ENCODE results near the gene NSDHL.

Gene NSDHL

DNA sequence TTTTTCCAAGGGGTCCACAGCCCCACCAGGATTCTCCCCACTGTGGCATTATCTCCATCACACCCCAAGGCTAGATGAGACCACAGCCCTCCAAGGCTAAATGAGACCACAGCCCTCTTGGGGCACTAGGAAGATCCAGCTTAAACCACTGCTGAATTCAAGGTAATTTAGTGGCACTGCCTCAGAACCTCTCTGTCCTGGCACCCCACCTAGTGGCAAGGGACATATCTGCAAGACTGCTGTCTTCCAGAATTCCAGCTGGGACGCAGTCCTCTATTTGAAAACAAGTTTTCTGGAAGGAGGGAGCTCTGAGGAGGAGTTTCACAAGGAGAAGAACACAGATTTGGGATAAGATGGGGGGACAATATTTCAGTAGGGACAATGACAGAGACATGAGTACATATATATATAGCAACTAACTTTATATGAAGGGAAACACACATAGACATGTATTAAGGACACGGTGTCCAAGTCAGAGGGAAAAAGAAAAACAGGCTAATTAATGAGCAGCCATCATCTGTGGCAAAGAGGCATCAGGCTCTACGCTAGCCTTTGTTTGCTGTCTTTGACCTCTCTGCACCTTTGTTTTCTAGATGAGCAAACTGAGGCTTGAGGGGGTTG is 9.6 kb upstream of the NSDHL start:
- TF ChIP-seq, protein P1, sequence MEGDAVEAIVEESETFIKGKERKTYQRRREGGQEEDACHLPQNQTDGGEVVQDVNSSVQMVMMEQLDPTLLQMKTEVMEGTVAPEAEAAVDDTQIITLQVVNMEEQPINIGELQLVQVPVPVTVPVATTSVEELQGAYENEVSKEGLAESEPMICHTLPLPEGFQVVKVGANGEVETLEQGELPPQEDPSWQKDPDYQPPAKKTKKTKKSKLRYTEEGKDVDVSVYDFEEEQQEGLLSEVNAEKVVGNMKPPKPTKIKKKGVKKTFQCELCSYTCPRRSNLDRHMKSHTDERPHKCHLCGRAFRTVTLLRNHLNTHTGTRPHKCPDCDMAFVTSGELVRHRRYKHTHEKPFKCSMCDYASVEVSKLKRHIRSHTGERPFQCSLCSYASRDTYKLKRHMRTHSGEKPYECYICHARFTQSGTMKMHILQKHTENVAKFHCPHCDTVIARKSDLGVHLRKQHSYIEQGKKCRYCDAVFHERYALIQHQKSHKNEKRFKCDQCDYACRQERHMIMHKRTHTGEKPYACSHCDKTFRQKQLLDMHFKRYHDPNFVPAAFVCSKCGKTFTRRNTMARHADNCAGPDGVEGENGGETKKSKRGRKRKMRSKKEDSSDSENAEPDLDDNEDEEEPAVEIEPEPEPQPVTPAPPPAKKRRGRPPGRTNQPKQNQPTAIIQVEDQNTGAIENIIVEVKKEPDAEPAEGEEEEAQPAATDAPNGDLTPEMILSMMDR (IDR thresholded peaks at IDR 0.05; ENCODE audit: insufficient read depth, low read length, poor library complexity, severe bottlenecking): peak; percentile 75
- DNase-seq (ENCODE audit: extremely low read depth, insufficient read length): no peak
- no peaks in the 10 kb centered on the region for H3K27me3 ChIP-seq (replicated peaks; ENCODE audit: control insufficient read depth, insufficient read depth, low read length)

DNA sequence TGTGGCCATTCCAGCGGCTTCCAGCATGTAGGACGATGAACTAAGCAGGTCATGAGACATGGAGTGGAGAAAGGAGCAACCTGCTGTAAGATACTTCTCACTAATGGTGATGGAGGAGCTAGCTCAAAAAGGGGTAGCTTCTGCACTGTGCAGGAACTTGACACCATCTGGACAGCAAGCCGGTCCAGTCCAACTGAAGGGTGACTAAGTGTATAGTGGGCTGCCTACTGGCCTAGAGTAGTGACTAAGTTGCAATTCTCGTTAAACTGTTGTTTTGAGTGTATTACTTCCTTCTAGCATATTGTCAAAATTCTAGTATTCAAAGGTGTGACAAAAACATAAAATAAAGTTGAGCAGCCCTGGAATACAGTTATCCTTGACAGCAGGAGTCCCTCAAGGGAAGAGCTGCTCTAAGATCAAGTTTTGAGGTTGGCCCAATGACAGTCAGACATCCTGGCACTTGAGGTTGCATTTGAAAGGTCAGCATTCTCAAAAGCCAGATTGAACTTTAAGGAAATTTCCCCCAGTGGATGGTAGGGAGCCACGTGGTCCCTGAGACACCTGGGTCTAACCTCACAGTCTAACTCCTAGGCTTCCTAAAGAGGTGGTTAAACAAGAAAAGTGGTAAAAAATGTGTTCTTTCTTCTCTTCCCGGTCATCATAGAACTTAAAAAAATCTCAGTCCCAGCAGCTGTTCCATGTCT is 8.3 kb upstream of the NSDHL start:
- Histone ChIP-seq H3K4me3 (replicated peaks; ENCODE audit: low read depth, low read length) (no peak overlapping the region), H3K27me3 (replicated peaks; ENCODE audit: control insufficient read depth, insufficient read depth, low read length) (no peaks in the 10 kb centered on the region), H3K36me3 (ENCODE audit: control insufficient read depth, insufficient read depth, low read length) (no peaks in the 10 kb centered on the region)
- no peak for DNase-seq (ENCODE audit: extremely low read depth, insufficient read length)
- TF ChIP-seq, protein P1 (IDR thresholded peaks at IDR 0.05; ENCODE audit: insufficient read depth, low read length, poor library complexity, severe bottlenecking): no peak

More for the DNA sequence above, 9.6 kb upstream of the NSDHL start:
- H3K4me3 ChIP-seq (replicated peaks; ENCODE audit: low read depth, low read length): no peak overlapping the region
- H3K36me3 ChIP-seq (ENCODE audit: control insufficient read depth, insufficient read depth, low read length): no peaks in the 10 kb centered on the region

DNA sequence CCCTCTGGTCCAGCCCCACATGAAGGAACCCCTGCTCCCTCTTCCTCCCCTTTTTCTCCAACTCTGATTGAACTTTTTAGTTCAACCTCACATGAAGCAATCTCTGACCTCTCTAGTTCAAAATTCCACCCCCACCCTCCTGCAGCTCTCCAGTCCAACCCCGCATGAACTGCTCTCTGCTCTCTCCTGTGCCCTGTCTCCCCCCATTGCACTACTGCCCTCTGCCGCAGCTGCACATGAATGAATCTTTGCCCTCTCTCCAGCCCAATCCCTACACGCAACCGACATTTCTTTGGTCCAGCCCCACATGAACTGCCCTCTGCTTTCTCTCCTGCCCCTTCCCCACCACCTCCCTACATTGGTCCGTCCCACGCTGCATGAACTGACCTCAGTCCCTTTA is 7.2 kb upstream of the NSDHL start:
- no peak overlapping the region for H3K4me3 ChIP-seq (replicated peaks; ENCODE audit: low read depth, low read length)
- no peaks in the 10 kb centered on the region for H3K36me3 ChIP-seq (ENCODE audit: control insufficient read depth, insufficient read depth, low read length)
- TF ChIP-seq, protein P1 (IDR thresholded peaks at IDR 0.05; ENCODE audit: insufficient read depth, low read length, poor library complexity, severe bottlenecking): no peak
- no peak for DNase-seq (ENCODE audit: extremely low read depth, insufficient read length)
- H3K27me3 ChIP-seq (replicated peaks; ENCODE audit: control insufficient read depth, insufficient read depth, low read length): no peaks in the 10 kb centered on the region

DNA sequence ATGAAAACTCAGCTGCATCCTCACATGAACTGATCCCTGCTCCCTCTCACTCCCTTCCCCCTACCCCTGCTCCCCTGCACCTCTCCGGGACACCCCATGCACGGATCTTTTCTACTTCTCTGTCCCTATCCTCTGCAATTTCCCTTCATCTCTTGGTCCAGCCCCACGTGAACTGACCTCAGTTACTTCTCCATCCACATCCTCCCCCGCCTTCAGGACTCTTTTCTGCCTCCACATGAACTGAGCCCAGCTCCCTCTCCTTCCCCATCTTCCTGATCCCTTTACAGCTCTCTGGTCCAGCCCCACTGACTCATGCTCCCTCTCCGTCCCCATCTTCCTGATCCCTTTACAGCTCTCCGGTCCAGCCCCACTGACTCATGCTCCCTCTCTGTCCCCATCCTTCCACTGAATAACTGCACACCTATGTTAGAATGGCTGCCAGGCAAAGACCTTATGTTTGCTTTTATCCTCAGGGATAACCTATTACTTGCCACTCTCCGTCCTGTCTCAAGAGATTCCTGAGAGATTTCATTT is 6.0 kb upstream of the NSDHL start:
- Histone ChIP-seq H3K27me3 (replicated peaks; ENCODE audit: control insufficient read depth, insufficient read depth, low read length) (no peaks in the 10 kb centered on the region), H3K36me3 (ENCODE audit: control insufficient read depth, insufficient read depth, low read length) (no peaks in the 10 kb centered on the region), H3K4me3 (replicated peaks; ENCODE audit: low read depth, low read length) (no peak overlapping the region)
- TF ChIP-seq, protein P1 (IDR thresholded peaks at IDR 0.05; ENCODE audit: insufficient read depth, low read length, poor library complexity, severe bottlenecking): no peak
- DNase-seq (ENCODE audit: extremely low read depth, insufficient read length): no peak

DNA sequence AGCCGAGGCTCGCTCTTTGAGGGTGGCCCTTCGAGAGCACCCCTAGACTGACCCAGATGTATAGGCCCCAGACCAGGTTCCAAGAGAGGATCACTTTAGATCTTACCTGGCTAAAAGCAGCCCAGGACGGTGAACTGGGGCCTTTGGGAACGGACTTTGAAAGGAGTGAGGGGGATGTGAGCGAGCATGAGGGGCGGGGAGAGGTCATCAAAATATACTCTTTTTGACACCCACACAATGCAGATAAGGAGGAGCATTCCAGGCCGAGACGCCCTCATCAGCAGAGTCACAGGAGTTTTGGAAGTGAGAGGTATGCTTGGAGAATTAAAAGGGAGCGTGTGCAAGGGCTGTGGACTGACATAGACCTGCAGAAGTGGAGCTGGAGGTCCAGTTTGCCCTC is 528 bp downstream of the NSDHL start:
- DNase-seq (ENCODE audit: extremely low read depth, insufficient read length): no peak
- Histone ChIP-seq H3K36me3 (ENCODE audit: control insufficient read depth, insufficient read depth, low read length) (no peaks in the 10 kb centered on the region; the same call in 1 of the 2 replicates), H3K27me3 (replicated peaks; ENCODE audit: control insufficient read depth, insufficient read depth, low read length) (no peaks in the 10 kb centered on the region), H3K4me3 (replicated peaks; ENCODE audit: low read depth, low read length) (peak overlapping the region; percentile 82)
- TF ChIP-seq, protein P1 (IDR thresholded peaks at IDR 0.05; ENCODE audit: insufficient read depth, low read length, poor library complexity, severe bottlenecking): no peak

Measured in GM06990 (cell line).